ENCODE data around the gene VAMP5.
"Not testable (repeated sequence)": the region's sequence is repeated elsewhere in the genome, so short reads cannot be mapped to it uniquely, and the experiment has no call there.

- not testable (repeated sequence) for TF ChIP-seq CTCF, POLR2AphosphoS5 (IDR thresholded peaks at IDR 0.05)
These were observed 8.1 kb downstream of the VAMP5 start for GRCh38 chr2:85592299-85592698.
